MM.1S (cell line): ENCODE data around the gene CLMN.

ENCODE experiments used
- CTCF ChIP-seq: fragments of 300-600 bp; sonication (generic); IDR thresholded peaks from 2 replicates; pipeline ENCODE4 v1.5.1; 2016; ENCODE audit warnings: antibody characterized with exemption, low read length, mixed read lengths
- EZH2 ChIP-seq: fragments of 300-600 bp; sonication (generic); optimal IDR thresholded peaks from 2 replicates; pipeline ENCODE3; 2017; ENCODE audit warnings: low read depth, mild to moderate bottlenecking, antibody characterized with exemption, low read length, mixed read lengths

- TF ChIP-seq CTCF (no peak), EZH2 (no peak)
These were observed 120.3 kb downstream of the CLMN start for GRCh38 chr14:95199298-95199983.
